Endothelial cell of umbilical vein (primary cell): ENCODE data around the gene TOMM34.

Source experiments
- CTCF ChIP-seq, 2 donors: IDR thresholded peaks; 1 replicate in 1 of 2; 2 replicates in 1 of 2; pipeline ENCODE4 v1.5.1; 2011; ENCODE audit warnings: low read length in 2 of 2, mild to moderate bottlenecking in 2 of 2, moderate library complexity in 2 of 2, control low read depth in 1 of 2, inconsistent platforms in 1 of 2, low read depth in 1 of 2; ENCODE audit not compliant: insufficient read depth in 1 of 2; ENCODE audit errors: extremely low read depth in 1 of 2
- EZH2 ChIP-seq: IDR thresholded peaks from 2 replicates; pipeline ENCODE4 v1.6.1; 2012; ENCODE audit warnings: borderline replicate concordance, low read depth, mild to moderate bottlenecking, moderate library complexity, low read length, inconsistent platforms; ENCODE audit not compliant: severe bottlenecking
- FOS ChIP-seq: IDR thresholded peaks from 2 replicates; pipeline ENCODE4 v1.6.1; 2011; ENCODE audit warnings: mild to moderate bottlenecking, low read length, moderate library complexity, borderline replicate concordance; ENCODE audit not compliant: insufficient read depth
- JUN ChIP-seq: IDR thresholded peaks from 2 replicates; pipeline ENCODE4 v1.6.1; 2011; ENCODE audit warnings: borderline replicate concordance, low read depth; ENCODE audit not compliant: insufficient read length, insufficient read depth
- POLR2A ChIP-seq: IDR thresholded peaks from 2 replicates; pipeline ENCODE4 v1.6.1; 2012; ENCODE audit warnings: low read depth, mild to moderate bottlenecking, control low read depth, low read length
- POLR2AphosphoS5 ChIP-seq: IDR thresholded peaks from 2 replicates; pipeline ENCODE4 v1.6.1; 2012; ENCODE audit warnings: low read depth, mild to moderate bottlenecking, control low read depth, low read length, moderate library complexity; ENCODE audit not compliant: insufficient read depth

DNA sequence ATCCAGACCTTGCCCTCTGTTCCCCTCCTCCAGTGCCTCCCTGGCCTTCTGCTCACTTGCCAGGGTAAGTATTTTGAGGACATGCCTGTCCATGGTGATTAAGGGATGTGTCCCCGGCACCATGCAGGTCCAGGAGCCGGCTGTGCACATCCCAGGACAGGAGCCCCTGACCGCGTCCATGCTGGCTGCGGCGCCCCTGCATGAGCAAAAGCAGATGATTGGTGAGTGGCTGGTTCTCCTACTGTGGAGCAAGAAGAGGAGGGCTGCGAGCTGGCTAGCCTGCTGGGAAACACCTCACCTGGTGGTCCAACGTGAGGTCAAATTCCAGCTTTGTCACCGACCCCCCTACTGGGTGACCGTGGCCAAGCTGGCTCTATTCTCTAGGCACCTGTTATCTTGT is 23.7 kb downstream of the TOMM34 start:
- TF ChIP-seq POLR2A: no peak
- TF ChIP-seq CTCF (IDR thresholded peaks at IDR 0.05; ENCODE audit: extremely low read depth in 1 of 2, insufficient read depth in 1 of 2, low read depth in 1 of 2, low read length in 2 of 2): no peak
- TF ChIP-seq EZH2: no peak
- no peak for TF ChIP-seq FOS
- no peak for TF ChIP-seq JUN
- TF ChIP-seq POLR2AphosphoS5: no peak
